CD4-positive, alpha-beta T cell treated with Interleukin-4 for 1 hour (primary cell): ENCODE measurements around the gene KLF2.

ENCODE experiments used
- DNase-seq, 2 donors: peaks; one replicate each; pipeline ENCODE4 v3.0.0-alpha.2; 2020 to 2022

KLF2 gene

GRCh38 chr19:16365300-16365996 is 40.8 kb downstream of the KLF2 start:
- no peak for DNase-seq

- DNase-seq: no peak
Observed at GRCh38 chr19:16366056-16366432, 41.4 kb downstream of the KLF2 start.

GRCh38 chr19:16366433-16367260 is 42.0 kb downstream of the KLF2 start:
- DNase-seq: peak; percentile 69 to 76

- DNase-seq: peak; percentile 77 to 84
Observed at GRCh38 chr19:16367261-16367683, 42.6 kb downstream of the KLF2 start.

GRCh38 chr19:16368385-16369305 is 44.0 kb downstream of the KLF2 start:
- peak; percentile 80 to 88 for DNase-seq

- DNase-seq: no peak
Observed at GRCh38 chr19:16369306-16369663, 44.7 kb downstream of the KLF2 start.

GRCh38 chr19:16369664-16370576 is 45.3 kb downstream of the KLF2 start:
- DNase-seq: peak; percentile 89 to 90

- DNase-seq: peak in 1 of 2 donors; percentile 59
Observed at GRCh38 chr19:16370641-16371391, 46.2 kb downstream of the KLF2 start.

- DNase-seq: peak; percentile 94 to 95
Observed at GRCh38 chr19:16371540-16371986, 46.9 kb downstream of the KLF2 start.

GRCh38 chr19:16372065-16372915 is 47.7 kb downstream of the KLF2 start:
- DNase-seq: no peak

GRCh38 chr19:16373079-16373478 is 48.5 kb downstream of the KLF2 start:
- DNase-seq: no peak

- DNase-seq: no peak
Observed at GRCh38 chr19:16373532-16373931, 48.9 kb downstream of the KLF2 start.

GRCh38 chr19:16373989-16374388 is 49.4 kb downstream of the KLF2 start:
- no peak for DNase-seq

GRCh38 chr19:16374436-16374835 is 49.8 kb downstream of the KLF2 start:
- no peak for DNase-seq

GRCh38 chr19:16375157-16375935 is 50.7 kb downstream of the KLF2 start:
- no peak for DNase-seq

- DNase-seq: no peak
Observed at GRCh38 chr19:16375936-16376185, 51.2 kb downstream of the KLF2 start.

GRCh38 chr19:16376241-16376640 is 51.6 kb downstream of the KLF2 start:
- no peak for DNase-seq

GRCh38 chr19:16376649-16377048 is 52.0 kb downstream of the KLF2 start:
- DNase-seq: peak; percentile 29 to 47

GRCh38 chr19:16377521-16377920 is 52.9 kb downstream of the KLF2 start:
- no peak for DNase-seq
